Measurements from ENCODE around the gene SEC22C. TPM values are rescaled to one million over a fixed set of nuclear protein-coding genes. Genes with fewer than 3 reads are reported as not detected.

SEC22C gene
- polyA plus RNA-seq, 1 of the 3 experiments (the other 2 are of a cell fraction): 28.5 TPM

- TF ChIP-seq GABPA (IDR thresholded peaks at IDR 0.05; ENCODE audit: low read depth): no peak
- no peak for TF ChIP-seq GATA2 (CRISPR knock-in tag; IDR thresholded peaks at IDR 0.05)
- TF ChIP-seq SIN3A (IDR thresholded peaks at IDR 0.05; ENCODE audit: borderline replicate concordance, low read depth, low read length): no peak
- TF ChIP-seq FOXM1 (IDR thresholded peaks at IDR 0.05; ENCODE audit: low read depth): no peak
- Histone ChIP-seq H3K9me2 (no peaks in the 10 kb centered on the region), H3K36me3 (replicated peaks in 1 of 2; ENCODE audit: control insufficient read depth in 1 of 2, insufficient read depth in 2 of 2, low read length in 1 of 2) (no peaks in the 10 kb centered on the region), H4K20me1 (ENCODE audit: insufficient read depth) (no peaks in the 10 kb centered on the region), H3F3A (replicated peaks; ENCODE audit: insufficient read depth) (no peaks in the 10 kb centered on the region), H3K79me2 (ENCODE audit: insufficient read depth) (no peaks in the 10 kb centered on the region), H3K27me3 (ENCODE audit: insufficient read depth) (peaks cover 3% of the 10 kb centered on the region; the same call in 1 of the 2 replicates), H3K4me3 (ENCODE audit: low read depth in 2 of 2, low read length in 1 of 2) (no peak overlapping the region), H3K9ac (no peak overlapping the region), H2AFZ (ENCODE audit: low read depth) (no peak overlapping the region), H3K27ac (ENCODE audit: low read depth in 2 of 2, low read length in 1 of 2) (no peak overlapping the region), H3K4me1 (ENCODE audit: control insufficient read depth in 1 of 2, insufficient read depth in 2 of 2, low read depth in 1 of 2, low read length in 1 of 2) (peaks cover 0 to 1% of the 10 kb centered on the region in 2 experiments; a peak in 1 of 4 replicates), H3K4me2 (no peak overlapping the region), H3K9me3 (no peaks in the 10 kb centered on the region)
- ChIA-PET CTCF (interaction anchor here (1.1 kb wide), 2 partner anchors 39 to 236 kb away, joined by 3 read pairs; no protein-coding TSS in a partner anchor), POLR2A (interaction anchor here (0.7 kb wide), 1 partner anchor 337 kb away, joined by 3 read pairs; no protein-coding TSS in a partner anchor)
- DNase-seq: no peak
- 55% methylated on average over 6 of the region's 6 CpGs for WGBS (ENCODE audit: low lambda C conversion rate)
These were observed 73.9 kb downstream of the SEC22C start for GRCh38 chr3:42507761-42508335.

DNA sequence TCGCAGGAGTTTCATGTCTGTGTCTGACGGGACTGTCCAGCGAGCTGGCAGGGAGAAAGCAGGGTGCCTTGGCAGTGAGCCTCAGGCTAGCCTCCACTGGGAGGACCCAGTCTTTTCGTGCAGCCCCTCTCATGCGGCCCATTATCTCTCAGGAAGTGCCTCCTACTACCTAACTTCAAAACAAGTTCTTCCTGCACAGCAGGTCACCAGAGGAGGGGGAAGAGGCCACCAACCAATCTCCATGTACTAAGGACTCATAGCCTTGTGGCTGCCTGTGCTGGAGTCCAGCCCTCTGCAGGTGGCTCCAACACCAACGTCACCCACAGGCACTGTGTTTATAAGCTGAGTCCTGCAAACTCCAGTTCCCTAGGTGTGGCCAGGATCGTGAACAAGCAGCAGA lies 74.5 kb downstream of the SEC22C start:
- Histone ChIP-seq H3K9ac (no peak overlapping the region), H4K20me1 (ENCODE audit: insufficient read depth) (no peaks in the 10 kb centered on the region), H3K9me2 (no peaks in the 10 kb centered on the region), H2AFZ (ENCODE audit: low read depth) (no peak overlapping the region), H3K4me2 (no peak overlapping the region), H3F3A (replicated peaks; ENCODE audit: insufficient read depth) (no peaks in the 10 kb centered on the region), H3K4me3 (ENCODE audit: low read depth in 2 of 2, low read length in 1 of 2) (no peak overlapping the region), H3K27me3 (ENCODE audit: insufficient read depth) (peaks cover 5% of the 10 kb centered on the region; the same call in 1 of the 2 replicates), H3K4me1 (ENCODE audit: control insufficient read depth in 1 of 2, insufficient read depth in 2 of 2, low read depth in 1 of 2, low read length in 1 of 2) (peaks cover 0 to 3% of the 10 kb centered on the region in 2 experiments; a peak in 1 of 4 replicates), H3K36me3 (replicated peaks in 1 of 2; ENCODE audit: control insufficient read depth in 1 of 2, insufficient read depth in 2 of 2, low read length in 1 of 2) (no peaks in the 10 kb centered on the region), H3K79me2 (ENCODE audit: insufficient read depth) (no peaks in the 10 kb centered on the region), H3K27ac (ENCODE audit: low read depth in 2 of 2, low read length in 1 of 2) (no peak overlapping the region), H3K9me3 (no peaks in the 10 kb centered on the region)
- POLR2A ChIA-PET: interaction anchor here (0.7 kb wide), 1 partner anchor 336 kb away, joined by 3 read pairs; no protein-coding TSS in a partner anchor
- DNase-seq: no peak
- CTCF ChIA-PET: interaction anchor here (1.1 to 1.2 kb wide), 2 partner anchors 22 to 237 kb away, joined by 3 read pairs; no protein-coding TSS in a partner anchor
- 17% methylated on average over 7 of the region's 7 CpGs for WGBS (ENCODE audit: low lambda C conversion rate)
- TF ChIP-seq GATA2 (CRISPR knock-in tag; IDR thresholded peaks at IDR 0.05) (no peak), REST (IDR thresholded peaks at IDR 0.05; ENCODE audit: low read depth, low read length) (no peak), ZBTB33 (IDR thresholded peaks at IDR 0.05; ENCODE audit: borderline replicate concordance, low read depth) (no peak), MXI1 (IDR thresholded peaks at IDR 0.05; ENCODE audit: low read depth, low read length) (no peak), RFX5 (IDR thresholded peaks at IDR 0.05; ENCODE audit: low read length) (no peak), RXRA (IDR thresholded peaks at IDR 0.05; ENCODE audit: borderline replicate concordance, low read depth) (no peak), RCOR1 (IDR thresholded peaks at IDR 0.05; ENCODE audit: low read length) (no peak), NFIC (IDR thresholded peaks at IDR 0.05; ENCODE audit: borderline replicate concordance) (no peak), TCF12 (IDR thresholded peaks at IDR 0.05) (no peak), EP300 (IDR thresholded peaks at IDR 0.05; ENCODE audit: borderline replicate concordance in 1 of 2, low read depth in 1 of 2, low read length in 1 of 2) (no peak), NRF1 (IDR thresholded peaks at IDR 0.05; ENCODE audit: low read depth, low read length) (no peak), GABPA (IDR thresholded peaks at IDR 0.05; ENCODE audit: low read depth) (no peak), CTCF (IDR thresholded peaks at IDR 0.05) (no peak), POLR2AphosphoS5 (IDR thresholded peaks at IDR 0.05; ENCODE audit: low read depth, low read length) (no peak), JUND (IDR thresholded peaks at IDR 0.05) (no peak), ELF1 (IDR thresholded peaks at IDR 0.05) (no peak), MEF2A (IDR thresholded peaks at IDR 0.05; ENCODE audit: borderline replicate concordance, low read depth) (no peak)
- TF ChIP-seq, protein P1, sequence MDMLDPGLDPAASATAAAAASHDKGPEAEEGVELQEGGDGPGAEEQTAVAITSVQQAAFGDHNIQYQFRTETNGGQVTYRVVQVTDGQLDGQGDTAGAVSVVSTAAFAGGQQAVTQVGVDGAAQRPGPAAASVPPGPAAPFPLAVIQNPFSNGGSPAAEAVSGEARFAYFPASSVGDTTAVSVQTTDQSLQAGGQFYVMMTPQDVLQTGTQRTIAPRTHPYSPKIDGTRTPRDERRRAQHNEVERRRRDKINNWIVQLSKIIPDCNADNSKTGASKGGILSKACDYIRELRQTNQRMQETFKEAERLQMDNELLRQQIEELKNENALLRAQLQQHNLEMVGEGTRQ (IDR thresholded peaks at IDR 0.05; ENCODE audit: borderline replicate concordance, low read depth, low read length): no peak

All from SK-N-SH (cell line).